AG09319 (cell line): ENCODE measurements around the gene EFHD2.

Experiments
- DNase-seq: peaks from one replicate; pipeline ENCODE4 v3.0.0-alpha.2; 2010; ENCODE audit warnings: low read depth; ENCODE audit errors: extremely low read depth
- TF ChIP-seq, protein P1 (sequence below): IDR thresholded peaks from 2 replicates; pipeline ENCODE4 v1.5.1; 2011; ENCODE audit warnings: low read depth, mild to moderate bottlenecking, inconsistent platforms, low read length, moderate library complexity

Gene EFHD2

DNA sequence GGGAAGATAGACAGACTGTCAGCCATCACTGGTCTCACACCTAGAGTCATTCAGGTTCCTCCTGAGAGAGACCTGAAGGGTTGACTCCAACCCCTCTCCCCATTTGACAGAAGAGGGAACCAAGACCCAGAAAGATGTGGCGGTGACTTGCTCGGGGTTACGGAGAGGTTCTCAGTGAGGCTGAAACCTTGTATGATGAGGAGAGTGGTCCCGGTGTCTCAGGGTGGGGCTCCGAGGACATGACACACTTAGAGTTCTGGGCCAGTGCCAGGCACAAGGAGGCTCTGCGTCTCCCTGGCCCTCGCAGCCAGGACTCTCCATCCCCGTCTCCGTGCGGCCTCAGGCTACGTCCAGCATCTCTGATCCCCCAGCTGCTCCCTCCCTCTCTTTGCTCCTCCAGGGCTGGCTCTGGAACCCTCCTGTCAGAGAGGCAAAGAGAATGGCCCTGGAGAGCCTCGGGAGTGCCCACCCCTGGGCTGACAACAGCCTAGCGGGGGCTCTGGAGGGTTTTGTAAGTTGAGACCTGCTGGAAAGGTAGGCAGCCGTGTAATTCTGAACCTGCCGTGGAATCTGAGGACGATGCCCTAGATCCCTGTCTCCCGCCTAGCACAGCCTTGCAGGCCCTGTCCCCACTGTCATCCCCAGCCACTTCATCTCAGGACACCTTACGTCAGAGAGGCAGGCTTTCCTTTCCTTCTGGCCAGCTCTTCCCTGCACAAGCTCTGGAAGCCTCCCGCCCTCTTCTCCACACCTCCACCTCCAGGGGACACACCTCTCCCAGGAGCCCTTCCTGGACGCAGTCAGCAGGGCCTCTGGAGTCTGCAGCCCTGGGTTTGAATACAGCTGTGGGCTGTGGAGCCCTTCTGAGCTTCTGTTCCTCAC is 4.1 kb downstream of the EFHD2 start:
- TF ChIP-seq, protein P1, sequence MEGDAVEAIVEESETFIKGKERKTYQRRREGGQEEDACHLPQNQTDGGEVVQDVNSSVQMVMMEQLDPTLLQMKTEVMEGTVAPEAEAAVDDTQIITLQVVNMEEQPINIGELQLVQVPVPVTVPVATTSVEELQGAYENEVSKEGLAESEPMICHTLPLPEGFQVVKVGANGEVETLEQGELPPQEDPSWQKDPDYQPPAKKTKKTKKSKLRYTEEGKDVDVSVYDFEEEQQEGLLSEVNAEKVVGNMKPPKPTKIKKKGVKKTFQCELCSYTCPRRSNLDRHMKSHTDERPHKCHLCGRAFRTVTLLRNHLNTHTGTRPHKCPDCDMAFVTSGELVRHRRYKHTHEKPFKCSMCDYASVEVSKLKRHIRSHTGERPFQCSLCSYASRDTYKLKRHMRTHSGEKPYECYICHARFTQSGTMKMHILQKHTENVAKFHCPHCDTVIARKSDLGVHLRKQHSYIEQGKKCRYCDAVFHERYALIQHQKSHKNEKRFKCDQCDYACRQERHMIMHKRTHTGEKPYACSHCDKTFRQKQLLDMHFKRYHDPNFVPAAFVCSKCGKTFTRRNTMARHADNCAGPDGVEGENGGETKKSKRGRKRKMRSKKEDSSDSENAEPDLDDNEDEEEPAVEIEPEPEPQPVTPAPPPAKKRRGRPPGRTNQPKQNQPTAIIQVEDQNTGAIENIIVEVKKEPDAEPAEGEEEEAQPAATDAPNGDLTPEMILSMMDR = no peak
- no peak for DNase-seq

DNA sequence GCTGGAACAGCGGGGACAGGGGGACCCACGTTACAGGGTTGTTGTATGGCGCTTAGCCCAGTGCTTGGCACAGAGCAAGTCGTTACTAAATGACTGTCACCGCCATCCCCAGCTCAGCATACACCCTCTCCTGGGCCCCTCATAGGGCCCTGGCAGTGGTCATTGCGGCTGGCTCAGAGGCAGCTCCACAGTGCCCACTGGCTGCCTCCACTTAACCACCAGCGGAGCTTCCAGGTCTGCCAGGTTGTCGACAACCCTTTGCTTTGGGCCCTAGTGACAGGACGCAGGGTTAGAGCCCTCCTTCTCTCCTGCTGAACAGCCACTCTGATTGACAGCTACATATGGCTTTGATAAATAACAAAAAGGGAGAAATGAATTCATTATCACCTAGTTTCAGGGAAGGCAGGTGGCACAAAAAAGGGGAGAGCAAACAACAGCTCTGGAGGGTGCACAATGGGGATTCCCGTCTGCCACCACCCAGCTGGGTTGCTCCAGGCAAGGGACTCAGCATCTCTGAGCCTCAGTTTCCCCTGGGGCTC is 4.8 kb downstream of the EFHD2 start:
- no peak for DNase-seq
- TF ChIP-seq, protein P1 = no peak

DNA sequence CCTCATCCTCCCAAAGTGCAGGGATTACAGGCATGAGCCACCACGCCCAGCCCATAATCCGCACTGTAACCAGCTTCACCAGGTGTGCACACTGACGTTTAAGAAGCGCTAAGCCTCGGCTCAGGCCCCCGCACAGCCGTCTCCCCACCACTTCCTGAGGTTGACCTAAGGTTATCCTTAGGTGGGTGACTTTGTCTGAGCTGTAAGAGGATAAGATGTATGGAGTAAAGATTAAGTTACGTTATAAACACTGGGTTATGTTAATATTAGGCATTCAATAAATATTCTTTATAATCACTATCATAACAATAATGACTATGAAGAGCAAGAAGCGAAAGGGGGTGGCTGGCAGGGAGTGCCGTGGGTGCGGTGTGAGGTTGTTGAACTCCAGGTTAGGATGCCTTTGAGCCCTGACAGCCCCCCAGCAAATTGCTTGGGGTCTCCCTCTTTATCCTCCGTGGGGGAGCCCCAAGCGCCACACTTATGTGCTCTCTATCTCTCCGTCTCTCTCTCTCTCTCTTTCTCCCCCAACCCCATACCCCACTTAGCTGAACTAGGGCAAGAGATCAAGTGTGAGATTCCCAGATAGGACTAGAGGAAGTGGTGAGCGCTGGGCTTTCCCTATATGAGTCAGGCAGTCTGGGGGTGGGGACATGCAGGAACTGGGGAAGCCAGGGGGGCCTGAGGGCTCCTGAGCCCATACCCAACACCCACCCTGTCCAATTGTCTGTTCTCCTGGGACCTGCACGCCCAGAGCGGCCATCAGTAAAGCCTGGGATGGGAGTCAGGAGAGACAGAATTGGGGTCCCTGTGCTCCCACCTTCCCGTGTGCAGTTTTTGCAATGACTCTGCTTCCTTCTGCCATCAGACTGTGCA is 7.6 kb downstream of the EFHD2 start:
- TF ChIP-seq, protein P1 = no peak
- no peak for DNase-seq

DNA sequence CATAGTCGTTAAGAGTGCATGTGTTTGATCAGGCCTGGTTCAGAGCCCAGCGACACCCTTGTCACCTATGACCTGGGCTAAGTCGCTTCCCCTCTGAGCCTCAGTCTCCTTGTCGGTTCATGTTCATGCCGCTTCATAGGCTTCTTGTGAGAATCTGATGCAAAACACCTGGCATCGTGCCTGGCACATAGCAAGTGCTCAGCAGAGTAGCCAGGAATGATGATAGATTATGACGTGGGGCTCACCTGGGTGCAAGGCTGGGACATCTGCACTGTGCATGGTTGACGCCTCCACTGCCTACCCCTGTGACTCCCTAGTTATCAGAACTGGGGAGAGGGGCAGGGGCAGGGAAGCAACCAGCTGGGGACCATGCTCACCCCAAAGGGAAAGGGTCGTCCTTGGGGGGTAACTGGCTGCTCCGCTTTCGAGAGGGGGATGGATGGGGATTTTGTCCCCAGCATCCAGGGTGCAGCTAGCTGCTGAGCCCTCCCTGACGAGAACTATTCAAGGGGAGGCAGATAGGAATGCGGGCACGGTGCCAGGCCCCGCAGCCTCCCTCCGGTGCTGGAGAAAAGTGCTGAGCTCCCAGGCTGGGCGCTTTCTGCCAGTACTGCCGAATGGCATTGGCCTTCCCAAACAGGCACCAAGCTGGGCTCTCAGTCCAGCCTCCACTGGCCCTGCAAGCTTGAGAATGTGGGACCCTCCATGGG is 9.3 kb downstream of the EFHD2 start:
- no peak for DNase-seq
- TF ChIP-seq, protein P1 = no peak

DNA sequence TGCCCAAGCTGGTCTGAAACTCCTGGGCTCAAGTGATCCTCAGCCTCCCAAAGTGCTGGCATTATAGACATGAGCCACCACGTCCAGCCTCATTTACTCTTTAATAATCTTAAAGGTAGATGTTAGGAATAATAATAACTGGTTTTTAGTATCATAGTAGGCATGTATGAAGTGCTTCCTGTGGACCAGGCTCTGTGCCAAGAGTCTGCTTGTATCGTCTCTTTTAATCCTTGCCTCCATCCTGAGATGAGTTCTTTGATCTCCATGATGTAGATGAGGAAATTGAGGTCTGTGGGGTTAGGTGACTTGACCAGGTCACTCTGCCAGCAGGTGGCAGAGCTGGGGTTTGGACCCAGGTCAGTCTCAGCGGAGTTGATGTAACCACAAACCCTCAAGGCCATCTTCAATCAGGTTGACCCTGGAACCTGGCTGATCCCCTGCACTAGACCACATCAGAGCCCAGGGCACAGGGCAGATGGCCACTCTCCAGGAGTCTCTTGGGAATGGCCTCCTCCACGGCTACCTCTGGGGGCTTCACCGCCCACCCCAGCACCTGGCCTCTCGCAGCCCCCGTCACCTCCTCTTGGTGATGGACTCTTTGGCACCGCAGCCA is 11.3 kb downstream of the EFHD2 start:
- TF ChIP-seq, protein P1 = no peak
- DNase-seq = no peak

DNA sequence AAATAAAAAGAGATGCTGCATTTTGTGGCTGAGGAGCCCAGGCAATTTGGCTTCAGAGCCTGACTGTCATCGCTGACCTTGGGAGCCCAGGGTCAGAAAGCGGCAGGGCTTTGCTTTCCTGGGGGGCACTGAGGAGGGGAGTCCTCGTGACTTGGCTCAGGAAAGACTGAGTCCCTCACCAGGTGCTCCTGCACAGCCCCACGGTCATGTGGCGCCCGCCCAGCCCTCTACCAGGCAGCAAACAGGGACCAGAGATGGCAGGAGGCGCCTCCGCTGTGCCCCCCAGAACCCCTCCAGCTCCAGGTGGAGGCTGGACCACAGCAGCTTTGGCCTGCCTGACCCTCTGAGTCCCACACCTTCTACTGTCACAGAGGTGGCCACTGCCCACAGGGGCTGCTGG is 13.2 kb downstream of the EFHD2 start:
- TF ChIP-seq, protein P1 = no peak
- DNase-seq = no peak
